GM18858 (cell line): ENCODE results near the gene EFR3B.

ENCODE experiments used
- ATAC-seq: cut with Tn5 transposase; IDR thresholded peaks from one replicate; pipeline ENCODE4 v1.9.1; 2021; ENCODE audit not compliant: unreplicated experiment

Gene EFR3B

GRCh38 chr2:25176541-25177181 lies 134.8 kb downstream of the EFR3B start:
- no peak for ATAC-seq

GRCh38 chr2:25177211-25177611 lies 135.3 kb downstream of the EFR3B start:
- ATAC-seq, result no peak

DNA sequence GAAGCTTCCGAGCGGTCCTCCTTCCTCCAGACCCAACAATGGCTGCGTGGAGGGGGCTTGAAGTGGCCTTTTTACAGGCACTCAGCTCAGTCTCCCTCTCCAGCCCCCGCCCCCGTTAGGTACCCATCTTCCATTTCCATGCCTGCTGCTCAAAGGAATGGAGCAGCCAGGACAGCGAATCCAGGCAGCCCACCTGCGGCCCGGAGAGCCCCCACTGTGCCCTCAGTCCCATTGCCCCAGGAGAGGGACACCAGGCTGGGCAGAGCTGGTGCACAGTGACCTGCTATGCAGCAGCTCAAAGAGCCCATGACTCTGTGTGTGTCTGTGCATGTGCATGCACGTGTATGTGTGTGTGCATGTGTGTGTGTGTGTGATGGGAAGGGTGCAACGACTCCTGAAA lies 137.1 kb downstream of the EFR3B start:
- ATAC-seq, result no peak

- no peak for ATAC-seq
Observed at GRCh38 chr2:25184254-25184653, 142.4 kb downstream of the EFR3B start.

- no peak for ATAC-seq
Observed at GRCh38 chr2:25187729-25188350, 146.0 kb downstream of the EFR3B start.

DNA sequence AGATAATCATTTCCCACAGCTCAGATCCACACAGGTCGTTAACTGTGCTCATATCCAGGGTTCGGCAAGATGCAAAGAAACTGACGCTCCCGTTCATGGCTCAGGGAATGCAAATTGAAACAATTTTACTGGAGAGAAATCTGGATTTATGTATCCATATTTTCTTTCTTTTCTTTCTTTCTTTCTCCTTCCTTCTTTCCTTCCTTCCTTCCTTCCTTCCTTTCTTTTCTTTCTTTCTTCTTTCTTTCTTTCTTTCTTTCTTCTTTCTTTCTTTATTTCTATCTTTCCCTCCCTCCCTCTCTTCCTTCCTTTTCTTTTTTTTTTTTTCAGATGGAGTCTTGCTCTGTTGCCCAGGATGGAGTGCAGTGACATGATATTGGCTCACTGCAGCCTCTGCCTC lies 146.5 kb downstream of the EFR3B start:
- no peak for ATAC-seq

DNA sequence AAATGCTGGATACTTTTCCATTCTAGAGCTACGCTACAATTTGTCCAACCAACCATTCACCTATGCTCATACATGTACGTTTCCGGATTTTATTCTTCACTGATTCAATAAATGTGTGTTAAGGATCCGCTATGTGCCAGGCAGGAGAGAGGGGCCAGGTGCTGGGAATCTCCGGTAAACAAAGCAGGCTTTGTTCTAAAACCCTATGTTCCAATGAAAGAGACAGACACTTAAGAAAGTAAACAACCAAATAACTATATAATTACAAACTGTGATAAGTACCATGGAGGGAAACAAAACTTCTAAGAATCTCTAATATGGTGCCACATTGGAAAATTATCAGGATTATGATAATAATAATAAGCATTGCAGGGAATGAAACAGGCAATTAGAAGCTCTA lies 148.7 kb downstream of the EFR3B start:
- no peak for ATAC-seq

DNA sequence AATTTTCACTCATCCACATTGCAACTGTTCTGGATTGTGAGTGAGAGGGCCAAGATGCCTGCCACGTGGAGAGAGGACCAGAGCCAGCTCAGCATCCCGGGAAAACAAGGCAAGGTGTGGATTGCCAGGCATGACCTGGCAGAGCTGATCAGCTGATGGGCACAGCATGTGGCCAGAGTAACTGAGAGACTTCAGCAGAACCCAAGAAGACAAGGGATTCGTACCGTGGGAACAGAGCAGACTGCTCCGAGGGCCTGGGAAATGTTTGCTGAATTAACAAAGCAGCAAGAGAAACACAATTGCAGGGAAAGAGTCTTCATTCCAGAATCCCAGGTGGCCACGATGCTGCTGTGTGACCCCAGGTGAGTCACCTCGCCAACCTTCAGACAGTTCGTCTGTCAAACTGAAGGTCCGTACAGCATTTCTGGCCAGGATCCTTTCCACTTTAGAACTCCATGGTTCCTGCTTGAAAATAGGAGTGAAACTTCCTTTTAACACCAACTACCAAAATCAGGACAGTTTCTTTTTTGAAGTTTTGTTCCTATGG lies 152.8 kb downstream of the EFR3B start:
- no peak for ATAC-seq

GRCh38 chr2:25197336-25198208 lies 155.7 kb downstream of the EFR3B start:
- ATAC-seq, result no peak

DNA sequence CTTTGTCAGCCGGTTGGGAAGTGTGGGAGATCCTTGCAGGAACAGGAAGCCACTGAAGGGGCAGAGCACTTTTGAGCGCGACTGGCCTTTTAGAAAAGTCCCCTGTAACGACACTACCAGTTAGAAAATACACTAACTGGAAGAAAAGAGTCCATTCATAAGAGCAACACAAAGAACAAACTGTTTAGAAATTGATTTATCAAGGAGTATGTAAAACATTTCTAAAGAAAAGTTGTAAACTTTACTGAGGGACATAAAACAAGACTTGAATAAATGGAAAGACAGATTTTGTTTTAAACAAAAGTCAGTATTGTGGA lies 156.3 kb downstream of the EFR3B start:
- no peak for ATAC-seq

DNA sequence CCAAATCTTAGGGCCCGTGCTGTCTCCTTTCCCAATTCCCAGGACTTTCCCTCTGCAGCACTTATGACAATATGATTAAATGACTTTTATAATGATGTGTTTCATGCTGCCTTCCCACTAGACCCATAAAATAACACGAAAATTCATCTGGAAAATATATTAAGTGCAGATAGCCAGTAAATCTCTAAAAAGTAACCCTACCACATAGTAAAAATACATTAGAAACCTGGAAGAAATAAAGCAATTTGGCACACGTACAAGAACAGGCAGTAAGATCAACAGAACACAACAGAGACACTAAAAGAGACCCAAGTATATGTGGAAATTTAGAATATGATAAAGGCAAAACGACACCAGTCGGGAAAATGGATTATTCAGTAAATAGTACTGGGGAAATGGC lies 156.7 kb downstream of the EFR3B start:
- no peak for ATAC-seq

DNA sequence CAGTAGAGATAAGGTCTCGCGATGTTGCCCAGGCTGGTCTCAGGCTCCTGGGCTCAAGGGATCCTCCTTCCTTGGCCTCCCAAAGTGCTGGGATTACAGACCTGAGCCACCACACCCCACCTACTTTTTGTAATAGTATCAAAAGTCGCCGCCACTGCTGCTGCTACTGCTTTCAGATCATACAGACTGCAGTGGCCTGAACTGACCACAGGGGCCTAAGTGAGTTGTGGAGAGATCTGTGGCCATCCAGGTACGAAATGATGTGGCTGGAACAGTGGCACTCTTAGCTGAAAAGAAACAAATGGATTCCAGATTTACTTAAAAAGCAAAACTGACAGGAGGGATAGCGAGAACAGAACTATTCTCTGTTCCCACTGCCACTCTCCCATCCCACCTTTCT lies 159.4 kb downstream of the EFR3B start:
- ATAC-seq, result no peak

- ATAC-seq, result no peak
Observed at GRCh38 chr2:25201794-25202193, 159.9 kb downstream of the EFR3B start.

- no peak for ATAC-seq
Observed at GRCh38 chr2:25202275-25202674, 160.4 kb downstream of the EFR3B start.

GRCh38 chr2:25204190-25204838 lies 162.4 kb downstream of the EFR3B start:
- no peak for ATAC-seq

DNA sequence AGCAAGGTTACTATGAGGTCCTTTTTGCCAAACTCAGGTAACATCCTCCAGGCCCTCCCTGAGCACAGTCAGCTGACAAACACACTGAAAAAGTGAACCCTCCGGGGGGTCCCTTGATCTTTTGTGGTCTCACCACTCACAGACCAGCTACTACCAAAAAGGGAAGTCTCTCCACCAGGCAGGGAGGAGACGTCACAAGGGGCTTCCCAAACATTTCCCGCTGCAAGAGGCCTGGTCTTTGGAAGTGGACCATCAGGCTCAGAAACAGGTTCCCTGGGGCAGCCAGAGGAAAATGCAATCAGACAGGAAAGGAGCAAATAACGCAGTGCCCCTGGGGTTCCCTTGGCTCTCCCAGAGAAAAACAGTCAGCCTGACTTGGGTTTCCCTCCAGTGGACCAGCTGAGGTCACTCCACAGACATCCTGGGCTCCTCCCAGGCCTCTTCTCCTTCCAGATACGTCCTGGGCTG lies 165.2 kb downstream of the EFR3B start:
- no peak for ATAC-seq
